Measurements from ENCODE around the gene TASL.

- no peak for TF ChIP-seq POLR2A (IDR thresholded peaks at IDR 0.05; ENCODE audit: low read length)
- TF ChIP-seq GATA1 (IDR thresholded peaks at IDR 0.05; ENCODE audit: low read depth, low read length), result no peak
Observed at GRCh38 chrX:30533835-30534234, 43.7 kb downstream of the TASL start.

Measured in erythroblast (primary cell).